K562 (cell line): ENCODE results near the gene ZNRD2. TPM values are rescaled to one million over a fixed set of nuclear protein-coding genes. Genes with fewer than 3 reads are reported as not detected.

Source experiments
- ATAC-seq: fragments of 200-7000 bp; cut with Tn5 transposase; 3 replicates; pipeline ENCODE4 v1.9.1; 2020; ENCODE audit warnings: moderate library complexity
- BruUV-seq: library from RNA; stranded (reverse); fragments of 400-500 nt; replicated peaks from 2 replicates; lab custom pipeline; 2021; lab: Mats Ljungman, UMichigan
- CTCF ChIA-PET: fragments of 300-600 bp; formaldehyde crosslinking; extraction: SDS; loops from one replicate; lab custom pipeline; 2021; ENCODE audit warnings: low intra/inter-chr PET ratio; lab: Yijun Ruan, JAX
- POLR2A ChIA-PET: fragments of 300-600, 350-650 bp; sonication (Branson Sonifier 250); formaldehyde crosslinking; extraction: SDS; loops from one replicate; lab custom pipeline; 2021; ENCODE audit warnings: antibody characterized with exemption, inconsistent platforms; lab: Yijun Ruan, JAX
- DNase-seq, 4 experiments: peaks; one replicate each; pipeline versions ENCODE4 v3.0.0 to v3.0.0-alpha.2; 2011 to 2018; ENCODE audit warnings: low spot score in 3 of 4, mixed read lengths in 3 of 4; ENCODE audit errors: extremely low read depth in 1 of 4
- FAIRE-seq: peaks from 2 replicates; lab custom pipeline; 2011; peaks lifted over from hg19 to GRCh38; lab: Jason Lieb, UNC
- H2AFZ ChIP-seq: 2 replicates; pipeline ENCODE4 v1.6.0; 2011; ENCODE audit warnings: low read depth, low read length, control low read depth, inconsistent platforms
- H3K27ac ChIP-seq: fragments of 200-600 bp; 3 replicates; pipeline ENCODE4 v1.8.0; 2011; ENCODE audit warnings: low read depth, mild to moderate bottlenecking, control low read depth, inconsistent platforms, low read length, moderate library complexity, mixed read lengths; ENCODE audit errors: extremely low read depth
- H3K27me3 ChIP-seq, 2 experiments: fragments of 300-600 bp in 1 of 2; 2 replicates in 1 of 2; 3 replicates in 1 of 2; pipeline versions ENCODE4 v1.6.0 to v1.8.0; 2011; ENCODE audit warnings: inconsistent platforms in 2 of 2, low read length in 2 of 2, mild to moderate bottlenecking in 1 of 2, mixed read lengths in 1 of 2, moderate library complexity in 1 of 2; ENCODE audit not compliant: control insufficient read depth in 2 of 2, insufficient read depth in 2 of 2
- H3K36me3 ChIP-seq: fragments of 300-600 bp; 3 replicates; pipeline ENCODE4 v1.8.0; 2011; ENCODE audit warnings: mild to moderate bottlenecking, low read length, inconsistent platforms; ENCODE audit not compliant: control insufficient read depth, insufficient read depth
- H3K4me1 ChIP-seq, 2 experiments: fragments of 200-600 bp in 1 of 2; replicated peaks in 1 of 2; 2 replicates in 1 of 2; 3 replicates in 1 of 2; pipeline versions ENCODE4 v1.5.1 to v1.8.0; 2011; ENCODE audit warnings: inconsistent platforms in 2 of 2, low read length in 2 of 2, mild to moderate bottlenecking in 1 of 2, mixed read lengths in 1 of 2, moderate library complexity in 1 of 2; ENCODE audit not compliant: control insufficient read depth in 2 of 2, insufficient read depth in 2 of 2
- H3K4me2 ChIP-seq: 2 replicates; pipeline ENCODE4 v1.6.1; 2011; ENCODE audit warnings: low read length, control low read depth, inconsistent platforms, mixed read lengths; ENCODE audit not compliant: insufficient read depth
- H3K4me3 ChIP-seq: fragments of 200-600 bp; sonication (generic), shearing (Covaris generic); 2 replicates; pipeline ENCODE4 v1.5.1; 2016; ENCODE audit warnings: control low read depth, inconsistent platforms
- H3K79me2 ChIP-seq: fragments of 200-600 bp; 3 replicates; pipeline ENCODE4 v1.8.0; 2011; ENCODE audit warnings: low read length, inconsistent platforms; ENCODE audit not compliant: control insufficient read depth, insufficient read depth
- H3K9ac ChIP-seq, 2 experiments: 2 replicates each; pipeline versions ENCODE4 v1.6.0 to v1.6.1; 2011; ENCODE audit warnings: low read depth in 2 of 2, low read length in 2 of 2, control low read depth in 1 of 2, inconsistent platforms in 1 of 2, mild to moderate bottlenecking in 1 of 2, mixed read lengths in 1 of 2; ENCODE audit not compliant: insufficient read depth in 1 of 2
- H3K9me1 ChIP-seq: one replicate; pipeline ENCODE4 v1.6.0; 2011; ENCODE audit warnings: inconsistent platforms, mild to moderate bottlenecking, low read length, moderate library complexity; ENCODE audit not compliant: control insufficient read depth, insufficient read depth
- H3K9me3 ChIP-seq: replicated peaks from 2 replicates; pipeline ENCODE4 v1.5.1; 2011; ENCODE audit warnings: low read depth, low read length, inconsistent platforms; ENCODE audit not compliant: control insufficient read depth, insufficient read depth
- H4K20me1 ChIP-seq: replicated peaks from 2 replicates; pipeline ENCODE4 v1.6.1; 2011; ENCODE audit warnings: low read length, inconsistent platforms, mixed read lengths; ENCODE audit not compliant: control insufficient read depth, insufficient read depth
- CBFB ChIP-seq: sonication (generic); formaldehyde crosslinking; IDR thresholded peaks from 2 replicates; pipeline ENCODE4 v1.4.0; 2020; ENCODE audit warnings: mild to moderate bottlenecking, missing genetic modification reagents
- KDM1A ChIP-seq, 2 experiments: fragments of 450-650 bp; IDR thresholded peaks; 2 replicates each; pipeline ENCODE4 v1.6.1; 2016; ENCODE audit warnings: mild to moderate bottlenecking in 2 of 2
- NONO ChIP-seq, 2 experiments: fragments of 200-400 bp in 1 of 2; fragments of 450-650 bp in 1 of 2; formaldehyde crosslinking in 1 of 2; IDR thresholded peaks; 2 replicates each; pipeline ENCODE4 v1.6.1; 2017; ENCODE audit warnings: low read depth in 2 of 2, mild to moderate bottlenecking in 2 of 2, moderate library complexity in 2 of 2, low read length in 1 of 2
- PHF20 ChIP-seq: fragments of 450-650 bp; IDR thresholded peaks from 2 replicates; pipeline ENCODE4 v1.6.1; 2018; ENCODE audit not compliant: partially characterized antibody
- PHTF2 ChIP-seq: fragments of 250-450 bp; sonication (Bioruptor Pico); IDR thresholded peaks from 2 replicates; pipeline ENCODE4 v1.5.0; 2021; ENCODE audit warnings: mild to moderate bottlenecking
- TFAP4 ChIP-seq: sonication (generic); formaldehyde crosslinking; IDR thresholded peaks from 2 replicates; pipeline ENCODE4 v1.8.0; 2022; ENCODE audit warnings: missing genetic modification reagents, mild to moderate bottlenecking, moderate library complexity, borderline replicate concordance
- ZBTB17 ChIP-seq: fragments of 450-650 bp; formaldehyde crosslinking; IDR thresholded peaks from 2 replicates; pipeline ENCODE4 v1.4.0; 2020; ENCODE audit warnings: mild to moderate bottlenecking
- ZNF436 ChIP-seq: fragments of 250-450, 450-650 bp; sonication (Bioruptor Pico); formaldehyde crosslinking; IDR thresholded peaks from 2 replicates; pipeline ENCODE4 v1.7.0; 2020; ENCODE audit warnings: mild to moderate bottlenecking
- ZNF785 ChIP-seq: fragments of 250-450 bp; sonication (Bioruptor Pico); IDR thresholded peaks from 2 replicates; pipeline ENCODE4 v1.4.0; 2020; ENCODE audit warnings: mild to moderate bottlenecking
- WGBS: fragments of 100-300 bp; shearing (Covaris generic); methylation state at CpG from one replicate; pipeline ENCODE4 v1.1.6; 2016; ENCODE audit warnings: low coverage, mixed read lengths; ENCODE audit not compliant: insufficient coverage; ENCODE audit errors: missing lambda C conversion rate; 5-methylcytosine and 5-hydroxymethylcytosine counted together
- in situ Hi-C: fragments of 300-500 bp; cut with MboI; formaldehyde crosslinking; loops from 4 replicates; pipeline ENCODE4 v1.15.0; 2018; ENCODE audit warnings: inconsistent platforms, mixed read lengths
- intact Hi-C: fragments of 100-400 bp; cut with micrococcal nuclease; formaldehyde crosslinking; loops from 2 replicates; pipeline ENCODE4 v1.14.2; 2022
- polyA plus RNA-seq, 8 experiments: library from polyadenylated mRNA; depleted of rRNA in 4 of 8; stranded (reverse) in 5 of 8; unstranded in 3 of 8; fragments of >200 nt; fragmentation: Nextera tagmentation in 2 of 8; fragmentation: Illumina TruSeq in 1 of 8; extraction: Ambion mirVana in 2 of 8; extraction: Trizol in 1 of 8; gene quantifications; 2 replicates each; pipeline versions ENCODE4 v1.2.1 to v1.2.3, GENCODE V29; 2011 to 2014; ENCODE audit warnings: inconsistent platforms in 1 of 8, missing spikeins in 1 of 8
- total RNA-seq, 7 experiments: library from RNA; depleted of rRNA in 6 of 7; stranded (reverse); fragments of >200 nt in 6 of 7; fragmentation: Illumina TruSeq in 2 of 7; extraction: Trizol in 2 of 7; gene quantifications; 2 replicates each; pipeline versions ENCODE4 v1.2.1 to v1.2.3, GENCODE V29; 2011 to 2021; ENCODE audit warnings: low replicate concordance in 1 of 7
- TF ChIP-seq, protein P1 (sequence below): fragments of 250-450 bp; sonication (Bioruptor Pico); IDR thresholded peaks from 2 replicates; pipeline ENCODE4 v1.8.0; 2022; ENCODE audit warnings: moderate library complexity, mild to moderate bottlenecking, inconsistent platforms

ZNRD2 gene
- total and polyA plus RNA-seq, 9 of the 15 experiments (the other 6 are each of a cell fraction or from before 2014, with no cell fraction given): 13.4 to 129 (median 60.4) TPM

DNA sequence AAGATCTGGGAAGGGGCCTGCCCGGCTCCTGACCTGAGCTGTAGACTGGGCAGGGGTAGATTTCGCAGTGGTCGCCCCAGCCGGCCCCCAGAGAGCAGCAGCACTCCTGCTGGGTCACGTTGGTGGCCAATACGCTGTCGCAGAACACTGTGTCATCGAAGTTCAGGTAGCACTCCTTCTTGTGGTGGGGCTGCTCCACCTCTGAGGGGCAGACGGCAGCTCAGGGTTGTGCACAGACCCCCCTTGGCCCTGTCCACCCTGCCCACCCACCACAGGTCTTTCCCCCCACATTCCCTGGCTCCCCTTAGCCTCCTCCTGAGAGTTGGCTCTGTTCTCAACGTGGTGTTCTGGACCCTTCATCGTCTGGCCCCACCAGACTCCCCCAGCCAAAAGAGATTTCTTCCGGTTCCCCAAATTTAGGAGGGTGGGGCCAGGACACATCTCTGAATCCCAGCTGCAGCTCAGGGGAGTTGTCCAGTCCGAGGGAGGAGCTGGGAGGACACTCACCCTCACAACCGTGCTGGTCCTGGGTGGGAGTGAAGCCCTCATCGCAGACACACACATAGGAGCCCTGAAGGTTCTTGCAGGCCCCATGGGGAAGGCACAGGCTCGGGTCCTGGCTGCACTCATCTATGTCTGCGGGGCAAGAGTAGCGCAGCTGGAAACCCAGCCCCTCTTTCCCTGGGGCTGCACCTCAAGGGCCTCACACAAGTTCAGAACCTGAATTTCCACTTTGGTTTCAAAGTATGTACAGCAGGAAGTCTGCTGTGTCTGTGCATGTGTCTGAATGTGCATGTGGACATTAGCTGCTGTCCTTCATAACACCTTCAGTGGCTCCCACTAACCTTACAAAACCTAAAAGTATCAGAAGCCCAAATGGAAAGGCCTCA lies 28.9 kb upstream of the ZNRD2 start (continued):
- TF ChIP-seq TFAP4 (no peak), NONO (IDR thresholded peaks at IDR 0.05; ENCODE audit: low read depth in 2 of 2, low read length in 1 of 2) (peak in 1 of 2 experiments; percentile 53; a peak in 1 of 4 replicates), CBFB (peak; percentile 31; the same call in 1 of the 2 replicates), ZBTB17 (CRISPR knock-in tag) (0 out of 2 replicates have a peak, but pooled peaks have one; percentile 2)
- TF ChIP-seq, protein P1, sequence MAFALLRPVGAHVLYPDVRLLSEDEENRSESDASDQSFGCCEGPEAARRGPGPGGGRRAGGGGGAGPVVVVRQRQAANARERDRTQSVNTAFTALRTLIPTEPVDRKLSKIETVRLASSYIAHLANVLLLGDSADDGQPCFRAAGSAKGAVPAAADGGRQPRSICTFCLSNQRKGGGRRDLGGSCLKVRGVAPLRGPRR (CRISPR knock-in tag): no peak

GRCh38 chr11:65542738-65543390 lies 27.4 kb upstream of the ZNRD2 start:
- in situ Hi-C loops: no loop called here
- BruUV-seq: no TSS peak
- H3K9me3 ChIP-seq: no peaks in the 10 kb centered on the region
- TF ChIP-seq PHF20: no peak
- no peak for TF ChIP-seq PHTF2 (CRISPR knock-in tag)
- TF ChIP-seq KDM1A (IDR thresholded peaks at IDR 0.05): 0 out of 4 replicates have a peak, but pooled peaks of 1 of the 2 experiments have one; percentile 7
- no peak for TF ChIP-seq ZBTB17 (CRISPR knock-in tag)
- TF ChIP-seq ZNF785 (CRISPR knock-in tag): no peak
- TF ChIP-seq NONO (IDR thresholded peaks at IDR 0.05; ENCODE audit: low read depth in 2 of 2, low read length in 1 of 2): no peak
- no peak for TF ChIP-seq ZNF436 (CRISPR knock-in tag)
- ChIA-PET POLR2A (interaction anchor here (2.7 kb wide), 1 partner anchor 18 kb away, joined by 13 read pairs; the partner anchor contains the start of gene SCYL1), CTCF (no interaction called here)
- FAIRE-seq (no peak), ATAC-seq (no peak), DNase-seq (no peak)
- H3K9me1 ChIP-seq: no peaks in the 10 kb centered on the region
- no peak overlapping the region for H3K9ac ChIP-seq
- no peak overlapping the region for H3K27ac ChIP-seq
- no peaks in the 10 kb centered on the region for H4K20me1 ChIP-seq
- H3K4me2 ChIP-seq: no peak overlapping the region
- peaks cover 18 to 63% of the 10 kb centered on the region in 2 experiments for H3K4me1 ChIP-seq
- H3K27me3 ChIP-seq: no peaks in the 10 kb centered on the region
- WGBS: 60% methylated on average over 3 of the region's 3 CpGs
- H3K4me3 ChIP-seq: no peak overlapping the region
- intact Hi-C loops: loop anchor here (5.0 to 10.0 kb wide), 2 partner anchors 44 to 272 kb away; no protein-coding TSS in a partner anchor
- H3K79me2 ChIP-seq: no peaks in the 10 kb centered on the region; the same call in 2 of the 3 replicates
- peaks cover 13% of the 10 kb centered on the region; the same call in 1 of the 3 replicates for H3K36me3 ChIP-seq
- no peak overlapping the region for H2AFZ ChIP-seq
